Measurements from ENCODE around the gene FAM83D. TPM values are rescaled to one million over a fixed set of nuclear protein-coding genes. Genes with fewer than 3 reads are reported as not detected.

Gene FAM83D
- total RNA-seq, 4 donors from 2014 or later = 0.67 to 3.4 (median 0.86) TPM

GRCh38 chr20:38932457-38933120 lies 6.4 kb downstream of the FAM83D start:
- no peaks in the 10 kb centered on the region for H3K4me1 ChIP-seq

GRCh38 chr20:38934530-38934929 lies 8.3 kb downstream of the FAM83D start:
- no peak overlapping the region for H3K27ac ChIP-seq

More at GRCh38 chr20:38932457-38933120, 6.4 kb downstream of the FAM83D start:
- Histone ChIP-seq H3K27ac (no peak overlapping the region), H3K9me3 (no peaks in the 10 kb centered on the region), H3K27me3 (no peaks in the 10 kb centered on the region), H3K36me3 (no peaks in the 10 kb centered on the region), H3K4me3 (replicated peaks in 1 of 3) (no peak overlapping the region)
- no peak for DNase-seq
- intact Hi-C loops (cut with DNase I) = no loop called here
- TF ChIP-seq POLR2A (IDR thresholded peaks at IDR 0.05) (no peak), CTCF (IDR thresholded peaks at IDR 0.05) (no peak)
- 77% methylated on average over 9 of the region's 9 CpGs for WGBS, 2 donors

GRCh38 chr20:38935285-38935684 lies 9.1 kb downstream of the FAM83D start:
- TF ChIP-seq CTCF (IDR thresholded peaks at IDR 0.05) = no peak
- TF ChIP-seq POLR2A (IDR thresholded peaks at IDR 0.05) = no peak
- WGBS, 2 donors = 84 to 91% methylated on average over 3 of the region's 3 CpGs
- no peak overlapping the region for H3K27ac ChIP-seq

More at GRCh38 chr20:38934530-38934929, 8.3 kb downstream of the FAM83D start:
- Histone ChIP-seq H3K27me3 (no peaks in the 10 kb centered on the region), H3K4me1 (no peaks in the 10 kb centered on the region), H3K36me3 (no peaks in the 10 kb centered on the region), H3K4me3 (replicated peaks in 1 of 3) (no peak overlapping the region), H3K9me3 (no peaks in the 10 kb centered on the region)
- 90% methylated on average over 5 of the region's 5 CpGs for WGBS, 2 donors
- intact Hi-C loops (cut with DNase I) = no loop called here
- no peak for TF ChIP-seq POLR2A (IDR thresholded peaks at IDR 0.05)
- TF ChIP-seq CTCF (IDR thresholded peaks at IDR 0.05) = no peak
- no peak for DNase-seq

GRCh38 chr20:38935967-38936407 lies 9.8 kb downstream of the FAM83D start:
- Histone ChIP-seq H3K36me3 (no peaks in the 10 kb centered on the region), H3K4me1 (no peaks in the 10 kb centered on the region), H3K27ac (no peak overlapping the region), H3K27me3 (no peaks in the 10 kb centered on the region), H3K9me3 (no peaks in the 10 kb centered on the region), H3K4me3 (replicated peaks in 1 of 3) (no peak overlapping the region)
- DNase-seq = no peak
- WGBS, 2 donors = 72 to 82% methylated on average over 5 of the region's 5 CpGs
- TF ChIP-seq CTCF (IDR thresholded peaks at IDR 0.05) (no peak), POLR2A (IDR thresholded peaks at IDR 0.05) (no peak)
- intact Hi-C loops (cut with DNase I) = no loop called here

More at GRCh38 chr20:38935285-38935684, 9.1 kb downstream of the FAM83D start:
- intact Hi-C loops (cut with DNase I) = no loop called here
- Histone ChIP-seq H3K36me3 (no peaks in the 10 kb centered on the region), H3K4me3 (replicated peaks in 1 of 3) (no peak overlapping the region), H3K27me3 (no peaks in the 10 kb centered on the region), H3K4me1 (no peaks in the 10 kb centered on the region), H3K9me3 (no peaks in the 10 kb centered on the region)
- no peak for DNase-seq

- TF ChIP-seq POLR2A (IDR thresholded peaks at IDR 0.05) = no peak
- no peak for TF ChIP-seq CTCF (IDR thresholded peaks at IDR 0.05)
- intact Hi-C loops (cut with DNase I) = no loop called here
- no peak overlapping the region for H3K27ac ChIP-seq
- no peaks in the 10 kb centered on the region for H3K27me3 ChIP-seq
- no peaks in the 10 kb centered on the region for H3K4me1 ChIP-seq
- 75 to 84% methylated on average over 3 of the region's 5 CpGs for WGBS, 2 donors
- no peak overlapping the region for H3K4me3 ChIP-seq (replicated peaks in 1 of 3)
- no peaks in the 10 kb centered on the region for H3K36me3 ChIP-seq
- no peaks in the 10 kb centered on the region for H3K9me3 ChIP-seq
- DNase-seq = no peak
These were observed 10.8 kb downstream of the FAM83D start for GRCh38 chr20:38937000-38937399.

Data from thyroid gland (tissue), 4 donors.